Panc1 (cell line): Measurements from ENCODE around the gene CCDC40. TPM values are rescaled to one million over a fixed set of nuclear protein-coding genes. Genes with fewer than 3 reads are reported as not detected.

Experiments
- ATAC-seq: fragments of 200-7000 bp; cut with Tn5 transposase; 2 replicates; pipeline ENCODE4 v1.9.1; 2020; ENCODE audit warnings: mild to moderate bottlenecking, moderate library complexity
- BruUV-seq: library from RNA; stranded (reverse); fragments of 400-500 nt; replicated peaks from 2 replicates; lab custom pipeline; 2021; lab: Mats Ljungman, UMichigan
- CTCF ChIA-PET: fragments of 300-600 bp; sonication (Branson Sonifier 250); formaldehyde crosslinking; loops from one replicate; lab custom pipeline; 2022; ENCODE audit warnings: antibody characterized with exemption; lab: Charles Lee
- POLR2A ChIA-PET: fragments of 300-600 bp; sonication (Branson Sonifier 250); formaldehyde crosslinking; loops from one replicate; lab custom pipeline; 2022; ENCODE audit warnings: antibody characterized with exemption; lab: Charles Lee
- DNase-seq: peaks from one replicate; pipeline ENCODE4 v3.0.0-alpha.2; 2010; ENCODE audit warnings: low read depth, low spot score
- H3K27ac ChIP-seq: 2 replicates; pipeline ENCODE4 v1.5.1; 2011; ENCODE audit warnings: mild to moderate bottlenecking, low read length, inconsistent platforms
- H3K27me3 ChIP-seq: fragments of 200-500 bp; sonication (Bioruptor generic); 2 replicates; pipeline ENCODE4 v1.6.0; 2014; ENCODE audit warnings: low read length, inconsistent platforms; ENCODE audit not compliant: control insufficient read depth, insufficient read depth
- H3K36me3 ChIP-seq: fragments of 200-500 bp; sonication (Bioruptor generic); 2 replicates; pipeline ENCODE4 v1.5.1; 2014; ENCODE audit warnings: inconsistent platforms, mild to moderate bottlenecking, low read length, moderate library complexity; ENCODE audit not compliant: control insufficient read depth, insufficient read depth
- H3K4me1 ChIP-seq: 2 replicates; pipeline ENCODE4 v1.5.1; 2011; ENCODE audit warnings: inconsistent platforms, mild to moderate bottlenecking, low read length, moderate library complexity; ENCODE audit not compliant: control insufficient read depth, insufficient read depth
- H3K4me3 ChIP-seq, 2 experiments: 2 replicates each; pipeline ENCODE4 v1.5.1; 2011 to 2012; ENCODE audit warnings: low read depth in 2 of 2, low read length in 2 of 2, mild to moderate bottlenecking in 2 of 2, inconsistent platforms in 1 of 2, moderate library complexity in 1 of 2
- H3K9me3 ChIP-seq: fragments of 200-500 bp; sonication (Bioruptor generic); 2 replicates; pipeline ENCODE4 v1.5.1; 2014; ENCODE audit warnings: low read depth, mild to moderate bottlenecking, inconsistent platforms, low read length, moderate library complexity; ENCODE audit not compliant: control insufficient read depth, insufficient read depth
- CTCF ChIP-seq: fragments of 450-650 bp; IDR thresholded peaks from 2 replicates; pipeline ENCODE4 v1.5.1; 2017; ENCODE audit warnings: mild to moderate bottlenecking
- POLR2AphosphoS5 ChIP-seq: IDR thresholded peaks from 2 replicates; pipeline ENCODE4 v1.6.1; 2012; ENCODE audit warnings: mild to moderate bottlenecking, low read depth, low read length, moderate library complexity
- REST ChIP-seq, 2 experiments: IDR thresholded peaks; 2 replicates each; pipeline ENCODE4 v1.6.1; 2011 to 2012; ENCODE audit warnings: low read depth in 2 of 2, control low read depth in 1 of 2, low read length in 1 of 2, mild to moderate bottlenecking in 1 of 2, moderate library complexity in 1 of 2; ENCODE audit not compliant: insufficient read depth in 1 of 2
- SIN3A ChIP-seq: IDR thresholded peaks from 2 replicates; pipeline ENCODE4 v1.6.1; 2012; ENCODE audit warnings: low read depth, mild to moderate bottlenecking, low read length, moderate library complexity, borderline replicate concordance; ENCODE audit not compliant: insufficient read depth
- TCF7L2 ChIP-seq: IDR thresholded peaks from 2 replicates; pipeline ENCODE4 v1.6.1; 2011; ENCODE audit warnings: mild to moderate bottlenecking, low read depth, low read length, inconsistent platforms
- in situ Hi-C: cut with HindIII; loops from 2 replicates; pipeline ENCODE4 v1.10.0; 2016; ENCODE audit warnings: low sequenced_read_pairs, low pct_unique_long_range_greater_than_20kb
- intact Hi-C: fragments of 100-400 bp; cut with micrococcal nuclease; formaldehyde crosslinking; loops from one replicate; pipeline ENCODE4 v1.10.0; 2022; ENCODE audit not compliant: unreplicated experiment
- total RNA-seq: library from RNA; stranded (reverse); gene quantifications from one replicate; pipeline ENCODE4 v1.2.1, GENCODE V29; 2021; ENCODE audit not compliant: unreplicated experiment

CCDC40 gene
- total RNA-seq, 1 experiment from 2014 or later: 18.0 TPM

GRCh38 chr17:80064696-80065095 lies 28.3 kb downstream of the CCDC40 start:
- POLR2A ChIA-PET: no interaction called here
- ATAC-seq: peak; percentile 51
- CTCF ChIA-PET: no interaction called here
- in situ Hi-C loops (no loop called here), intact Hi-C loops (no loop called here)
- no TSS peak for BruUV-seq
- Histone ChIP-seq H3K9me3 (no peaks in the 10 kb centered on the region), H3K36me3 (no peaks in the 10 kb centered on the region), H3K27me3 (no peaks in the 10 kb centered on the region), H3K4me1 (peaks cover 34% of the 10 kb centered on the region), H3K4me3 (no peak overlapping the region; a peak in 1 of 4 replicates), H3K27ac (peak overlapping the region; percentile 60)
- no peak for DNase-seq
- no peak for TF ChIP-seq REST (IDR thresholded peaks at IDR 0.05; ENCODE audit: insufficient read depth in 1 of 2, low read depth in 2 of 2, low read length in 1 of 2)
- TF ChIP-seq TCF7L2: no peak
- no peak for TF ChIP-seq CTCF
- no peak for TF ChIP-seq SIN3A
- no peak for TF ChIP-seq POLR2AphosphoS5

GRCh38 chr17:80065478-80066170 lies 29.2 kb downstream of the CCDC40 start:
- DNase-seq: no peak
- no peak for ATAC-seq
- ChIA-PET CTCF (interaction anchor here (0.6 kb wide), 1 partner anchor 1200 kb away, joined by 3 read pairs; no protein-coding TSS in a partner anchor), POLR2A (interaction anchor here (0.5 kb wide), 1 partner anchor 328 kb away, joined by 3 read pairs; no protein-coding TSS in a partner anchor)
- BruUV-seq: TSS peak; percentile 32
- intact Hi-C loops: no loop called here
- no peaks in the 10 kb centered on the region for H3K9me3 ChIP-seq
- TF ChIP-seq REST (IDR thresholded peaks at IDR 0.05; ENCODE audit: insufficient read depth in 1 of 2, low read depth in 2 of 2, low read length in 1 of 2) (no peak), CTCF (no peak), POLR2AphosphoS5 (no peak), SIN3A (no peak), TCF7L2 (no peak)
- no peaks in the 10 kb centered on the region for H3K36me3 ChIP-seq
- no peaks in the 10 kb centered on the region for H3K27me3 ChIP-seq
- H3K27ac ChIP-seq: peak overlapping the region; percentile 31; the same call in 1 of the 2 replicates
- H3K4me3 ChIP-seq: no peak overlapping the region
- peaks cover 38% of the 10 kb centered on the region for H3K4me1 ChIP-seq
- in situ Hi-C loops: no loop called here
